ENCODE measurements around the gene FUT6.

Gene FUT6

DNA sequence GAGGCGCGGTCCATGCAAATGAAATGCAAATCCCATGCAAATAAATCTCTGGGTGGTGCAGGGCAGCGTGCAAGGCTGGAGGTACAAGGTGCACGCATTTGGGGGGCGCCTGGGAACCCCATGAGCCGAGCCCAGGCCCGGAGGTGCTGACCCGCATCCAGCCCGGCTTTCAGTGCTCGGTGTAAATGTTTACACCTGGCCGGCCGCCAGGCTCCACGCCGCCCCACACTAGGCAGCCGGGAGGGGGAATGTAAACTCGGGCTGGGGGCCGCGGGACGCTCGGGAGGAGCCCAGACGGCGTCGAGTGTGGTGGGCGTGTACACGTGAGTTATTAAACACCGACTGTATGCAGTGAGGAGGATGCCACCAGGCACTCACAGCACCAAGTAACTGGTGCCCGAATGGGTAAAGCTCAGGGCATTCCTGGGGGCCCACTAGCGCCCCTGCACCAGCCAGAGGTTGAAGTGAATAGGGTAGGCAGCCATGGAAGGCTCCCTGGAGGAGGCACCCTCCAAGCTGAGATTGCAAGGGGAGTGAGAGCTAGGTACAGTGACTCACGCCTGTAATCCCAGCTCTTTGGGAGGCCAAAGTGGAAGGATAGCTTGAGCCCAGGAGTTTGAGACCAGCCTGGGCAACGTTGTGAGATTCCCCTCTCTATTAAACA, 17.2 kb downstream of the FUT6 start:
- TF ChIP-seq, protein P1, sequence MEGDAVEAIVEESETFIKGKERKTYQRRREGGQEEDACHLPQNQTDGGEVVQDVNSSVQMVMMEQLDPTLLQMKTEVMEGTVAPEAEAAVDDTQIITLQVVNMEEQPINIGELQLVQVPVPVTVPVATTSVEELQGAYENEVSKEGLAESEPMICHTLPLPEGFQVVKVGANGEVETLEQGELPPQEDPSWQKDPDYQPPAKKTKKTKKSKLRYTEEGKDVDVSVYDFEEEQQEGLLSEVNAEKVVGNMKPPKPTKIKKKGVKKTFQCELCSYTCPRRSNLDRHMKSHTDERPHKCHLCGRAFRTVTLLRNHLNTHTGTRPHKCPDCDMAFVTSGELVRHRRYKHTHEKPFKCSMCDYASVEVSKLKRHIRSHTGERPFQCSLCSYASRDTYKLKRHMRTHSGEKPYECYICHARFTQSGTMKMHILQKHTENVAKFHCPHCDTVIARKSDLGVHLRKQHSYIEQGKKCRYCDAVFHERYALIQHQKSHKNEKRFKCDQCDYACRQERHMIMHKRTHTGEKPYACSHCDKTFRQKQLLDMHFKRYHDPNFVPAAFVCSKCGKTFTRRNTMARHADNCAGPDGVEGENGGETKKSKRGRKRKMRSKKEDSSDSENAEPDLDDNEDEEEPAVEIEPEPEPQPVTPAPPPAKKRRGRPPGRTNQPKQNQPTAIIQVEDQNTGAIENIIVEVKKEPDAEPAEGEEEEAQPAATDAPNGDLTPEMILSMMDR (IDR thresholded peaks at IDR 0.05; ENCODE audit: extremely low read depth, missing control alignments), result no peak
- no peak for DNase-seq (ENCODE audit: low spot score)

DNA sequence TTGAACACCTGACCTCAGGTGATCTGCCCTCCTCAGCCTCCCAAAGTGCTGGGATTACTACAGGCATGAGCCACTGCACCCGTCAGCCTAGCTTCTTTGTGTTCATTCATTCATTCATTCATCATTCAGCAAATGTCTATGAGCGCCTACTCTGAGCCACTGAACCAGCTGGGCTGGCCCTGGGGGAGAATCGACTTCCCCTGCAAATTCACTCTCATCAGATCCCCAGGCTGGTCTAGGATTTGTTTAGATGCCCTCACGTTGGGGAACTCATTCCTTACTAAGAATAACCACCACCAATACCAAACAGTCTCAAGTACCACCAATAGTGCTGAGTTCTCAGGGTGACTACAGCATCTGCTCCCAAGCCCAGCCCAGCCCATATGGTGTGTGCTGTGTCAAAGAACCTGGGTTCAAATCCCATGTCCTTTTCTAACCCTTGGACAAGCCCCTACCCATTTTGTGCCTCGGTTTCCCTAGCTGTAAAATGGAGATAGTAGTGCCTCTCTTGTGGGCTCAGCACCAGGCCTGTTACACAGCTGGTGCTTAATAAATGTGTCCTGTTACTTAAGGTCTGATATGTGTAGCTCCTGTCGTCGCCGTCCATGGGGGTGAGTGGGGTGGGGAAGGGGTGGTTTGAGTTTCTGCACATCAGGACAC, 17.9 kb downstream of the FUT6 start:
- DNase-seq (ENCODE audit: low spot score), result no peak
- TF ChIP-seq, protein P1 (IDR thresholded peaks at IDR 0.05; ENCODE audit: extremely low read depth, missing control alignments), result no peak

GRCh38 chr19:5820785-5821184, 18.7 kb downstream of the FUT6 start:
- TF ChIP-seq, protein P1 (IDR thresholded peaks at IDR 0.05; ENCODE audit: extremely low read depth, missing control alignments), result no peak
- no peak for DNase-seq (ENCODE audit: low spot score)

GRCh38 chr19:5818594-5818993, 20.9 kb downstream of the FUT6 start:
- TF ChIP-seq, protein P1 (IDR thresholded peaks at IDR 0.05; ENCODE audit: extremely low read depth, missing control alignments), result no peak
- DNase-seq (ENCODE audit: low spot score), result no peak

DNA sequence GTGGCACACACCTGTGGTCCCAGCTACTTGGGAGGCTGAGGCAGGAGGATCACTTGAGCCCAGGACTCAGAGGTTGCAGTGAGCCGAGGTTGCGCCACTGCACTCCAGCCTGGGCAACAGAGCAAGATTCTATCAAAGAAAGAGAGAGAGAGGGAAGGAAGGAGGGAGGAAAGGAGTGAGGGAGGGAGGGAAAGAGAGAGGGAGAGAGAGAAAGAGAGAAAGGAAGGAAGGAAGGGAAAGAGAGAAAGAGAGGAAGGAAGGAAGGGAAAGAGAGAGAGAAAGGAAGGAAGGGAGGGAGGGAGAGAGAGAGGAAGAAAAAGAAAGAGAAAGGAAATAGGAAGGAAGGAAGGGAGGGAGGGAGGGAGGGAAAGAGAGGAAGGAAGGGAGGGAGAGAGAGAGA, 22.3 kb downstream of the FUT6 start:
- no peak for DNase-seq (ENCODE audit: low spot score)
- TF ChIP-seq, protein P1 (IDR thresholded peaks at IDR 0.05; ENCODE audit: extremely low read depth, missing control alignments), result no peak

DNA sequence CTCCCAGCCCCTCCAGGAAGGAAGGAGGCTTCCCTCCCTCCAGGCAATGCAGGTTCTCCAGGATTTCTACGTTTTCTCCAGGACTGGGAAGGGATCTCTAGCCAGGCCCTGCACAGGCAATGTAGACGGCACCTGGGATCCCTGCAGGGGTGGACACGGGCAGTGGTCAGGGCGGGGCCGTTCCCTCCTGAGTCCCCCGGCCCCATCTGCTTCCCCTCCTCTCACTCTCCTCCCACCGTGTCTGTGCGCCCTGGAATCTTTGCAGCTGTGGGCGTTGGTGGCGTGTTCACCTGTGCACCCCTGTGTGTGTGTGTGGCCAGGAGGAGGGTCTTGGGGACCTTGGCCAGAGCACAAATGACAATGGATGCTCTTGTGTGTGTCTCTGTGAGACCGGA, 24.7 kb downstream of the FUT6 start:
- TF ChIP-seq, protein P1 (IDR thresholded peaks at IDR 0.05; ENCODE audit: extremely low read depth, missing control alignments), result no peak
- DNase-seq (ENCODE audit: low spot score), result no peak

DNA sequence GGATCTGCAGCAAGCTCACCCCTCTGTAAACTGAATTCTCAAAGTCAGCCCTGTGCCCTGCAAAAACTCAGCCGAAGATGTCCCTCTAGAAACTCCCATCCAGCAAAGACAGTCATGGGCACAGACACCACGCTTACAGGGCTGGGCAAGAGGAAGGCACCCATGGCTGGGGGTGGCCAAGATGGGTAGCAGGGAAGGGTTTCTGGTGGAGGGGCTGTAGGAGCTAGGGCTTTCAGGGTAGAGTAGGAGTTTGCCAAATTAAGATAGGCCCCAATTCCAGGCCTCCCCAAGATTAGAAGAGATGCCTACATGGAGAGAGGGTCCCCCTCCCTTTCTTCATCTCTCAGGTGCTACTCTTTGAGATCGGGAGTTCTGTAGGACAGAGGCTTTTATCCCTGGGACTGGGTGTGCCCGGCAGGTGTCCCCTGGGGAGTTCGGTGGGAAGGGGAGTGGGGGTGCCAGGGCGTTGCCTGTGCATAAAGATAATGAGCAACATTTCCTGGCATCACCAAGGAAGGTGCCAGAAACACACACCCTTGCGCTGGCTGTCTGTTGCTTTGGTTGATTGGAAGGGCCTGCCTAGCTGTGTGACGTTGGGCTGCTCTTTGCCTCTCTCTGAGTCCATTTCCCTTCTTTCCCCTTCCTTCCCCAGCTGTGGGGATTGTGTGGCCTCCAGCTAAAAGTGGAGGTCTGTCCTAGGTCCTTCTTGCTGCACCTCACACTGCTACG, 25.2 kb downstream of the FUT6 start:
- DNase-seq (ENCODE audit: low spot score), result no peak
- TF ChIP-seq, protein P1 (IDR thresholded peaks at IDR 0.05; ENCODE audit: extremely low read depth, missing control alignments), result no peak

Measured in GM20000 (cell line).